PFSK-1 (cell line): Measurements from ENCODE around the gene MTCH1.

ENCODE experiments used
- POLR2AphosphoS5 ChIP-seq: IDR thresholded peaks from 2 replicates; pipeline ENCODE4 v1.6.1; 2012; ENCODE audit warnings: low read depth, mild to moderate bottlenecking, control low read depth, low read length, moderate library complexity
- SIN3A ChIP-seq: IDR thresholded peaks from 2 replicates; pipeline ENCODE4 v1.6.1; 2012; ENCODE audit warnings: mild to moderate bottlenecking, low read length, moderate library complexity, borderline replicate concordance; ENCODE audit not compliant: insufficient read depth
- TAF1 ChIP-seq: IDR thresholded peaks from 2 replicates; pipeline ENCODE4 v1.6.1; 2012; ENCODE audit warnings: low read length, control low read depth, borderline replicate concordance; ENCODE audit not compliant: insufficient read depth

DNA sequence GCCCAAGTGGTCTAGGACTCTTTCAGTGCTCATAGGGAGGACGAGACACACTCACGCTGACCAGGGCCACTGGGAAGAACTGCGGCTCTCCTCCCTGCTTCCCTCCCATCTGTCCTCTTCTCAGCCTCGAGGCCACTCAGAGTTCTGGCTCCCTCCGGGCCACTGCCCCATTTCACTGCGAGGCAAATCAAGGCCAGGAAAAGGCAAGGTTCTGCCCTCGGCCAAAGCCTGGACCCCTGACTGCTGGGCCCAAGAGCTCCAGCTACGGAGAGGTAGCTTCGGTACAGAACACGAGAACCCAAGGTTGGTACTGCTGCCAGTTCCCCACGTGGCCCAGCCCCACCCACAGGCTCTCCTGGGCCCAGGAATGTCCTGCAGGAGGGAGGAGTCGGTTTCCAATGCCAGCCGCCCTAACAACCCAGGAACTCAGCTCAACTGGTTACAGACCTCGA is 16.7 kb downstream of the MTCH1 start:
- TF ChIP-seq POLR2AphosphoS5 (no peak), TAF1 (no peak), SIN3A (no peak)
